GM19463 (cell line): ENCODE results near the gene FXYD2.

Experiments used
- ATAC-seq: cut with Tn5 transposase; IDR thresholded peaks from one replicate; pipeline ENCODE4 v1.9.1; 2021; ENCODE audit warnings: mild to moderate bottlenecking, moderate library complexity; ENCODE audit not compliant: unreplicated experiment

FXYD2 gene

DNA sequence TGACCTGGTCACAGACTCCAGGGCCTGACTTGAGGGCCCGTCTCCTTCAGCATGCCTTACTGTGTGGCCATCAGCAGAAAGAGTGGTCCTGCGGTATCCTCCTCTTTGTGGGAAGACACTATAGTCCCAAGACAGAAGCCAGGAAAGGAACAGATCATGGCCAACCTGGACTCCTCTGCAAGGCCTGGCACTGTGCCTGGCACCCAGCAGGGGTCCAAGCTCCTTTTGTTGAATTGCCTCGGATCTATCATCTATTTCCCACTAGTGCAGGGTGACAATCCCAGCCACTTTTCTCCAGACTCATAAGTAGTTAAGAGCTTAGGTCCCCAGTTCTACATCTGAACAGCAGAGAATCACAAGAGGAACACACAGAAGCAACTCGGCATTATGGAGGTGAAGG is 54.5 kb downstream of the FXYD2 start:
- no peak for ATAC-seq
